ENCODE measurements around the gene CKS2.

CKS2 gene

GRCh38 chr9:89361816-89362646 lies 51.0 kb downstream of the CKS2 start:
- peak in 7 of 42 donors; percentile 8 to 39 (median 11) for DNase-seq
- intact Hi-C loops (cut with DNase I) = no loop called here

GRCh38 chr9:89362647-89363310 lies 51.8 kb downstream of the CKS2 start:
- intact Hi-C loops (cut with DNase I) = no loop called here
- DNase-seq = peak in 5 of 42 donors; percentile 6 to 36 (median 15)

GRCh38 chr9:89363311-89363670 lies 52.3 kb downstream of the CKS2 start:
- peak in 3 of 42 donors; percentile 1 to 7 (median 7) for DNase-seq
- intact Hi-C loops (cut with DNase I) = no loop called here

- DNase-seq = peak in 3 of 42 donors; percentile 9 to 42 (median 25)
- intact Hi-C loops (cut with DNase I) = no loop called here
Measured at GRCh38 chr9:89363921-89364665, 53.1 kb downstream of the CKS2 start.

GRCh38 chr9:89364666-89365531 lies 53.9 kb downstream of the CKS2 start:
- intact Hi-C loops (cut with DNase I) = no loop called here

GRCh38 chr9:89365532-89365912 lies 54.5 kb downstream of the CKS2 start:
- peak in 2 of 42 donors; percentile 10 to 15 for DNase-seq
- intact Hi-C loops (cut with DNase I) = no loop called here

More at GRCh38 chr9:89364666-89365531, 53.9 kb downstream of the CKS2 start:
- DNase-seq = peak in 3 of 42 donors; percentile 21 to 35 (median 21)

Measured in head of caudate nucleus (tissue), 42 donors.